Esophagus muscularis mucosa (tissue), 4 donors: Measurements from ENCODE around the gene KRT20. TPM values are rescaled to one million over a fixed set of nuclear protein-coding genes. Genes with fewer than 3 reads are reported as not detected.

Source experiments
- DNase-seq: peaks from one replicate; pipeline ENCODE4 v3.0.0-alpha.2; 2017; ENCODE audit errors: extremely low spot score
- H3K27ac ChIP-seq, 4 donors: fragments of 200-600 bp; sonication (generic); replicated peaks in 1 of 4; 1 replicate in 3 of 4; 2 replicates in 1 of 4; pipeline ENCODE4 v1.5.1; 2016 to 2019; ENCODE audit warnings: mild to moderate bottlenecking in 1 of 4
- H3K27me3 ChIP-seq, 4 donors: fragments of 200-600 bp; sonication (generic); one replicate each; pipeline versions ENCODE4 v1.5.1 to v1.6.0; 2016 to 2019
- H3K36me3 ChIP-seq, 4 donors: fragments of 200-600 bp; sonication (generic); one replicate each; pipeline ENCODE4 v1.5.1; 2016 to 2019
- H3K4me1 ChIP-seq, 4 donors: fragments of 200-600 bp; sonication (generic); one replicate each; pipeline ENCODE4 v1.5.1; 2016 to 2019
- H3K4me3 ChIP-seq, 4 donors: fragments of 200-600 bp; sonication (generic); 1 replicate in 2 of 4; 2 replicates in 2 of 4; pipeline ENCODE4 v1.5.1; 2016 to 2019; ENCODE audit warnings: mild to moderate bottlenecking in 4 of 4, moderate library complexity in 1 of 4
- H3K9me3 ChIP-seq, 4 donors: fragments of 200-600 bp; sonication (generic); 1 replicate in 3 of 4; 2 replicates in 1 of 4; pipeline ENCODE4 v1.5.1; 2016 to 2019
- EP300 ChIP-seq: sonication (generic); formaldehyde crosslinking; IDR thresholded peaks from one replicate; pipeline ENCODE4 v1.6.1; 2017; ENCODE audit warnings: antibody characterized with exemption
- POLR2A ChIP-seq: fragments of 450-650 bp; IDR thresholded peaks from one replicate; pipeline ENCODE4 v1.6.1; 2017; ENCODE audit warnings: antibody characterized with exemption, moderate library complexity, mild to moderate bottlenecking, low read depth
- POLR2AphosphoS5 ChIP-seq, 2 donors: sonication (generic); formaldehyde crosslinking; IDR thresholded peaks; one replicate each; pipeline ENCODE4 v1.6.1; 2017; ENCODE audit warnings: antibody characterized with exemption in 2 of 2
- WGBS: methylation state at CpG from one replicate; pipeline ENCODE4 v1.1.5; 2018; 5-methylcytosine and 5-hydroxymethylcytosine counted together
- intact Hi-C: fragments of 100-400 bp; cut with DNase I; formaldehyde crosslinking; loops from one replicate; pipeline ENCODE4 v1.15.1; 2023
- total RNA-seq, 4 donors: library from RNA; depleted of rRNA; stranded (reverse); fragments of >200 nt; gene quantifications; one replicate each; pipeline versions ENCODE4 v1.1.0 to v1.2.1, GENCODE V29; 2016
- TF ChIP-seq, protein P1 (sequence below), 3 experiments: fragments of 200-600 bp in 2 of 3; fragments of 450-650 bp in 1 of 3; sonication (generic) in 2 of 3; IDR thresholded peaks; one replicate each; pipeline ENCODE4 v1.5.1; 2017 to 2019; ENCODE audit warnings: antibody characterized with exemption in 3 of 3, mild to moderate bottlenecking in 2 of 3, moderate library complexity in 1 of 3

Gene KRT20
- total RNA-seq, 4 donors from 2014 or later: 0.52 TPM; not detected in 3

DNA sequence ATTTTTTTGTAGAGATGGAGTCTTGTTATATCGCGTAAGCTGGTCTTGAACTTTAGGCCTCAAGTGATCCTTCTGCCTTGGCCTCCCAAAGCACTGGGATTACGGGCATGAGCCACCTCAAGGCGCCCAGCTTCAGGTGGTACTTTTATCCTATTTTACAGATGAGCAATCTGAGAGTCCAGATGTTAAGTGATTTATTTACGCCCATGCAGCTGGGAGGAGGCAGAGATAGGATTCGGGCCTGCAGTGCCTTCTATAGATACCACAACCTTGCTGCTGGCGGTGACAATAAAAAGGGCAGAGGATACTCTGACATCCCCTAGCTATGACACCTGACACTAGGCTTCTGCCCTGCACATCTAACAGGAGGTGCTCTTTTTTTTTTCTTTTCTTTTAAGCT lies 13.7 kb downstream of the KRT20 start:
- intact Hi-C loops: no loop called here
- H3K9me3 ChIP-seq: no peaks in the 10 kb centered on the region
- no peak overlapping the region for H3K4me3 ChIP-seq
- H3K27me3 ChIP-seq: peaks cover 0 to 20% (median 2%) of the 10 kb centered on the region in 4 donors
- no peaks in the 10 kb centered on the region for H3K36me3 ChIP-seq
- H3K27ac ChIP-seq: no peak overlapping the region
- DNase-seq: no peak
- TF ChIP-seq POLR2A (no peak), EP300 (no peak)
- WGBS: 97% methylated on average over 7 of the region's 7 CpGs
- no peaks in the 10 kb centered on the region for H3K4me1 ChIP-seq

DNA sequence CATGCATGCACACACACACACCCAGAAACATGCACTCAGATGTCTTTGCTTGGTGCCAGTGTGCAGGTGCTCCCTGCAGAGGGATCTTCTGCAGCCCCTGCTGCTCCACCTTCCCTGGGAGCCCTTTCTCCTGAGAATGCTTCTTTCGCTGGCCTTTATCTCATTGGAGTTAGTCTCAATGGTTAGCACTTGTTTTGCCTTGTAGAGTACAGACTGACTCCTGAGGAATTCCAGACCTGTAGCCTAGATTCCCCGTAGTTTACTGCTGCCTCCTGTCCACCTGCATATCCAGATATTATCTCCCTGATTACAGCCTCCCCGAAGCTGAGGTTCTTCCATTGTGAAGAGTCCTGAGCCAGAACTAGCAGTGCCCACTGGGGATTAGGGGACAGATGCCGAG lies 14.9 kb downstream of the KRT20 start:
- 81% methylated on average over 4 of the region's 4 CpGs for WGBS
- no peaks in the 10 kb centered on the region for H3K36me3 ChIP-seq
- no peaks in the 10 kb centered on the region for H3K9me3 ChIP-seq
- TF ChIP-seq POLR2A (no peak), POLR2AphosphoS5 (IDR thresholded peaks at IDR 0.05) (no peak), EP300 (no peak)
- TF ChIP-seq, protein P1, sequence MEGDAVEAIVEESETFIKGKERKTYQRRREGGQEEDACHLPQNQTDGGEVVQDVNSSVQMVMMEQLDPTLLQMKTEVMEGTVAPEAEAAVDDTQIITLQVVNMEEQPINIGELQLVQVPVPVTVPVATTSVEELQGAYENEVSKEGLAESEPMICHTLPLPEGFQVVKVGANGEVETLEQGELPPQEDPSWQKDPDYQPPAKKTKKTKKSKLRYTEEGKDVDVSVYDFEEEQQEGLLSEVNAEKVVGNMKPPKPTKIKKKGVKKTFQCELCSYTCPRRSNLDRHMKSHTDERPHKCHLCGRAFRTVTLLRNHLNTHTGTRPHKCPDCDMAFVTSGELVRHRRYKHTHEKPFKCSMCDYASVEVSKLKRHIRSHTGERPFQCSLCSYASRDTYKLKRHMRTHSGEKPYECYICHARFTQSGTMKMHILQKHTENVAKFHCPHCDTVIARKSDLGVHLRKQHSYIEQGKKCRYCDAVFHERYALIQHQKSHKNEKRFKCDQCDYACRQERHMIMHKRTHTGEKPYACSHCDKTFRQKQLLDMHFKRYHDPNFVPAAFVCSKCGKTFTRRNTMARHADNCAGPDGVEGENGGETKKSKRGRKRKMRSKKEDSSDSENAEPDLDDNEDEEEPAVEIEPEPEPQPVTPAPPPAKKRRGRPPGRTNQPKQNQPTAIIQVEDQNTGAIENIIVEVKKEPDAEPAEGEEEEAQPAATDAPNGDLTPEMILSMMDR (IDR thresholded peaks at IDR 0.05): no peak
- intact Hi-C loops: no loop called here
- no peak for DNase-seq
- no peaks in the 10 kb centered on the region for H3K4me1 ChIP-seq
- no peak overlapping the region for H3K4me3 ChIP-seq
- H3K27me3 ChIP-seq: peaks cover 0 to 25% (median 2%) of the 10 kb centered on the region in 4 donors
- H3K27ac ChIP-seq: no peak overlapping the region

DNA sequence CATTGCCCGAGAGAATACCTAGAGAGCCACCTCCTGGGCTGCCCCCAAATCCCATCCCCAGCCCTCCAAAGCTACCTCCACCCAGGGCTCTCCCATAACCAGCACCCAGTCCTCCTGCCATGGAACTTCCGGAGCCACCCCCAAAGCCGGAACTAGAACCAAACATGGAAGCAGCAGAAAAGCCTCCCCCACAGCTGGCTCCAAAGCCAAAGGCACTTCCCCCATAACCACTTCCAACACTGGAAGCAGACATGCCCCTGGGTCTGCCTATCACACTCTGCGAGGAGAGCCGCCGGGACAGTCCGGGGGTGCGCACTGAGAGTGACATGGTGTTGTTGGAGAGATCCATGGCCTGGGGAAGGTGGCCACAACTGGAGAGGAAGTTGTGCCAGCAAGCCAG lies 18.2 kb downstream of the KRT20 start, which contains the start of gene KRT12:
Gene KRT12, minus strand, starts transcription at position 386 of the 400 bp plus-strand sequence. Its CDS starts 37 bp downstream, at position 349.
- Histone ChIP-seq H3K4me1 (no peaks in the 10 kb centered on the region), H3K27me3 (peaks cover 0 to 49% (median 2%) of the 10 kb centered on the region in 4 donors), H3K36me3 (no peaks in the 10 kb centered on the region), H3K27ac (no peak within 1 kb of the TSS), H3K9me3 (no peaks in the 10 kb centered on the region), H3K4me3 (no peak within 1 kb of the TSS)
- DNase-seq: no peak
- 83% methylated on average over 3 of the region's 8 CpGs for WGBS
- intact Hi-C loops: no loop called here
- TF ChIP-seq EP300 (no peak), POLR2A (no peak), POLR2AphosphoS5 (IDR thresholded peaks at IDR 0.05) (no peak)
- TF ChIP-seq, protein P1 (IDR thresholded peaks at IDR 0.05): no peak

DNA sequence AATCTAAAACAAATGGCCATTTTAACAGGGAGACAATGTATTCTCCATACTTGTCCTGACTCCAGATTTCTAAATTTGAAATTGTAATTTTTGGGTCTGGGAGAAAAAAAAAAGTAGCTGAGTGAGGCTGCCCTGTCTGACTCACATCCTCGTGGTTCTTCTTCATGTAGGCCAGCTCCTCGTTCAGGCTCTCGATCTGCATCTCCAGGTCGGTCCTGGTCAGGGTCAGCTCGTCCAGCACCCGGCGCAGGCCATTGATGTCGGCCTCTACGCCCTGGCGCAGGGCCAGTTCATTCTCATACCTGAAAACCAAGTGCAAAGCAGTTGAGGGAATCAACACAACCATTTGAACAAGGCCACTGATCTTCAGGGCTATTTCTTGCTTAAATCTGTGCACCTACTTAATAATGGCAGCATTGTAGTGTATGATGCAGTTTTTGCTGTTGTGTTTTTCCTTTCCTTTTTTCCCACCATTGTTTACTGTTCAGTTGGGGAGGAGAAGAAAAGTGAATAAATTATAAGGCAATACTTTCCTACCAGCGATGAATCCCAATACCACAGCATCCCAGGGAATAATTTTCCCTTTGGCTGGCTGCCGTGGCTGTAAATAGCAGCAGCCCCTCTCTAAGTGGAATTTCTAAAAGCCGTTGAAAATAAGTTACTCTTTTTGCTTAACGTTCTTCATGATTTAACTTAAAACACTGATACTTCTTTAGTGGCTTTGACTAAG lies 20.2 kb downstream of the KRT20 start:
- TF ChIP-seq POLR2A: no peak
- TF ChIP-seq, protein P1 (IDR thresholded peaks at IDR 0.05): no peak
- no peak for TF ChIP-seq EP300
- TF ChIP-seq POLR2AphosphoS5 (IDR thresholded peaks at IDR 0.05): no peak
- no peak overlapping the region for H3K4me3 ChIP-seq
- 82% methylated on average over 14 of the region's 14 CpGs for WGBS
- no peaks in the 10 kb centered on the region for H3K9me3 ChIP-seq
- no peak for DNase-seq
- intact Hi-C loops: no loop called here
- H3K4me1 ChIP-seq: no peaks in the 10 kb centered on the region
- no peaks in the 10 kb centered on the region for H3K36me3 ChIP-seq
- H3K27me3 ChIP-seq: peaks cover 0 to 36% (median 2%) of the 10 kb centered on the region in 4 donors
- no peak overlapping the region for H3K27ac ChIP-seq

DNA sequence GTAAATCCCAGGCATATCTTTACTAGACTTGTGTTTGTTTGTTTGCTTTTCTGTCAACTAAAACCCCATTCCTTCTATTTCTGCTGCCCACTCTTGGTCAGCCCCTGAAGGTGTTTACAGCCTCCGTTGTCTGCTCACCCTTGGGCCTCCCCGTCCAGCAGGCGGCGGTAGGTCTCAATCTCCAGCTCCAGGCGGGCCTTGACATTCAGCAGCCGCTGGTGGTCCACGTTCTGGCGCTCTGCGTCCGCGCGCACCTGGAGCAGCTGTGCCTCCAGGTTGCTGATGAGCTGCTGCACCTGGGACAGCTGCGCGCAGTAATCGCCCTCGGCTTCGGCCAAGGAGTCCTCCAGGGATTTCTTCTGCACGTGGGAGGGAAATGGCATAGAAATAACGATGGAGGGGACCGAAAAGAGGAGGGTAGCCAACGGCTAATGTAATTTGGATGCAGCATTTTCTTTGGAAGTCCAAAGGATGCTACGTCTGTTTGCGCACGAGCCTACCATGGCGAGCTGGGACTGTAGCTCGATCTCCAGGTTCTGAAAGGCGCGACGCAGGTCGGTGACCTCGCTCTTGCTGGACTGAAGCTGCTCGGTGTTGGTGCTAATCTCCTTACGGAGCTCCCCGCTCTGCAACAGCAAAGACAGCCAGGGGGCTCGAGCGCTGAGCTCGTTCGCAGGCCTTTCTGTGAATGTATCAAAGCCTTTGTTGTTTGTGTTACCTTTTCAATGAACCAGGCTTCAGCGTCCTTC lies 21.9 kb downstream of the KRT20 start:
- no peak overlapping the region for H3K4me3 ChIP-seq
- H3K27ac ChIP-seq: no peak overlapping the region
- 61% methylated on average over 35 of the region's 39 CpGs for WGBS
- H3K27me3 ChIP-seq: peaks cover 0 to 35% (median 2%) of the 10 kb centered on the region in 4 donors
- DNase-seq: no peak
- H3K9me3 ChIP-seq: no peaks in the 10 kb centered on the region
- TF ChIP-seq POLR2AphosphoS5 (IDR thresholded peaks at IDR 0.05): no peak
- TF ChIP-seq, protein P1 (IDR thresholded peaks at IDR 0.05): peak in 1 of 3 experiments; percentile 3
- H3K4me1 ChIP-seq: no peaks in the 10 kb centered on the region
- H3K36me3 ChIP-seq: no peaks in the 10 kb centered on the region
- intact Hi-C loops: no loop called here
